Measurements from ENCODE around the gene DOCK11.
A peak's percentile ranks its signal among the peaks of the same experiment; 100 is the strongest.

The DOCK11 gene

GRCh38 chrX:118615141-118615540 lies 119.5 kb downstream of the DOCK11 start:
- TF ChIP-seq POLR2A (IDR thresholded peaks at IDR 0.05; ENCODE audit: low read depth, low read length): no peak
- no peak for TF ChIP-seq TAF1 (IDR thresholded peaks at IDR 0.05; ENCODE audit: borderline replicate concordance, low read depth, low read length)
- TF ChIP-seq POLR2AphosphoS5 (IDR thresholded peaks at IDR 0.05; ENCODE audit: low read depth, low read length): no peak
- no peak for DNase-seq (ENCODE audit: insufficient read length)
- no peak for FAIRE-seq

GRCh38 chrX:118621081-118621759 lies 125.6 kb downstream of the DOCK11 start:
- FAIRE-seq (no peak), DNase-seq (ENCODE audit: insufficient read length) (no peak)
- TF ChIP-seq POLR2A (IDR thresholded peaks at IDR 0.05; ENCODE audit: low read depth, low read length) (no peak), POLR2AphosphoS5 (IDR thresholded peaks at IDR 0.05; ENCODE audit: low read depth, low read length) (no peak), TAF1 (IDR thresholded peaks at IDR 0.05; ENCODE audit: borderline replicate concordance, low read depth, low read length) (no peak)

- FAIRE-seq (peak; percentile 57), DNase-seq (ENCODE audit: insufficient read length) (no peak)
- TF ChIP-seq POLR2A (IDR thresholded peaks at IDR 0.05; ENCODE audit: low read depth, low read length): no peak
- no peak for TF ChIP-seq TAF1 (IDR thresholded peaks at IDR 0.05; ENCODE audit: borderline replicate concordance, low read depth, low read length)
- no peak for TF ChIP-seq POLR2AphosphoS5 (IDR thresholded peaks at IDR 0.05; ENCODE audit: low read depth, low read length)
Observed at GRCh38 chrX:118623062-118623461, 127.4 kb downstream of the DOCK11 start.

- TF ChIP-seq TAF1 (IDR thresholded peaks at IDR 0.05; ENCODE audit: borderline replicate concordance, low read depth, low read length) (no peak), POLR2AphosphoS5 (IDR thresholded peaks at IDR 0.05; ENCODE audit: low read depth, low read length) (no peak), POLR2A (IDR thresholded peaks at IDR 0.05; ENCODE audit: low read depth, low read length) (no peak)
- FAIRE-seq: no peak
- DNase-seq (ENCODE audit: insufficient read length): no peak
Observed at GRCh38 chrX:118626346-118626745, 130.7 kb downstream of the DOCK11 start.

- DNase-seq (ENCODE audit: insufficient read length): no peak
- TF ChIP-seq TAF1 (IDR thresholded peaks at IDR 0.05; ENCODE audit: borderline replicate concordance, low read depth, low read length): no peak
- TF ChIP-seq POLR2A (IDR thresholded peaks at IDR 0.05; ENCODE audit: low read depth, low read length): no peak
- no peak for TF ChIP-seq POLR2AphosphoS5 (IDR thresholded peaks at IDR 0.05; ENCODE audit: low read depth, low read length)
- FAIRE-seq: no peak
Observed at GRCh38 chrX:118627084-118627758, 131.6 kb downstream of the DOCK11 start.

- no peak for FAIRE-seq
- TF ChIP-seq POLR2A (IDR thresholded peaks at IDR 0.05; ENCODE audit: low read depth, low read length) (no peak), POLR2AphosphoS5 (IDR thresholded peaks at IDR 0.05; ENCODE audit: low read depth, low read length) (no peak)
- DNase-seq (ENCODE audit: insufficient read length): no peak
Observed at GRCh38 chrX:118630848-118631247, 135.2 kb downstream of the DOCK11 start.

- no peak for FAIRE-seq
Observed at GRCh38 chrX:118631586-118631985, 136.0 kb downstream of the DOCK11 start.

GRCh38 chrX:118632862-118633261 lies 137.2 kb downstream of the DOCK11 start:
- FAIRE-seq (no peak), DNase-seq (ENCODE audit: insufficient read length) (no peak)
- TF ChIP-seq TAF1 (IDR thresholded peaks at IDR 0.05; ENCODE audit: borderline replicate concordance, low read depth, low read length) (no peak), POLR2AphosphoS5 (IDR thresholded peaks at IDR 0.05; ENCODE audit: low read depth, low read length) (no peak), POLR2A (IDR thresholded peaks at IDR 0.05; ENCODE audit: low read depth, low read length) (no peak)

More at GRCh38 chrX:118631586-118631985, 136.0 kb downstream of the DOCK11 start:
- DNase-seq (ENCODE audit: insufficient read length): no peak
- no peak for TF ChIP-seq TAF1 (IDR thresholded peaks at IDR 0.05; ENCODE audit: borderline replicate concordance, low read depth, low read length)

GRCh38 chrX:118633530-118633929 lies 137.9 kb downstream of the DOCK11 start:
- DNase-seq (ENCODE audit: insufficient read length) (no peak), FAIRE-seq (no peak)
- no peak for TF ChIP-seq POLR2A (IDR thresholded peaks at IDR 0.05; ENCODE audit: low read depth, low read length)
- no peak for TF ChIP-seq TAF1 (IDR thresholded peaks at IDR 0.05; ENCODE audit: borderline replicate concordance, low read depth, low read length)
- no peak for TF ChIP-seq POLR2AphosphoS5 (IDR thresholded peaks at IDR 0.05; ENCODE audit: low read depth, low read length)

DNA sequence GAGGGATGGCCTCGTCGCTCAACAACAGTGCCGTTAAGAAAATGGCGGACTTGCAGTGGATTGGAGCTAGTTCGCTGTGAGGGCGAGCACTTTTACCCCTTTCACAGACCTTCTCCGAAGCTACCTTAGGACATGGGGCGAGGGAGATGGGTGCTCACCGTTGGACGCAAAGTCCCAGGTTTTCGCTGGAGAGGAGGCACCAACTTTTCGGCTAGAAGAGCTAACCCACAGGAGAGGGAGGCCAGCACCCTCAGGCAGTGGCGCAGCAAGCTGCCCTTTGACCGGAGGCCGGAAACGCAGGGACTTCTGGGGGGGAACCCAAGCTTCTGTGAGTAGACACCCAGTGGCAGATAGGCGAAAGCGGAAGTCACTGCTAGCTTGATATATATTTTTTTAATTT lies 138.7 kb downstream of the DOCK11 start:
- no peak for DNase-seq (ENCODE audit: insufficient read length)
- no peak for FAIRE-seq
- no peak for TF ChIP-seq TAF1 (IDR thresholded peaks at IDR 0.05; ENCODE audit: borderline replicate concordance, low read depth, low read length)
- TF ChIP-seq POLR2AphosphoS5 (IDR thresholded peaks at IDR 0.05; ENCODE audit: low read depth, low read length): no peak
- no peak for TF ChIP-seq POLR2A (IDR thresholded peaks at IDR 0.05; ENCODE audit: low read depth, low read length)

DNA sequence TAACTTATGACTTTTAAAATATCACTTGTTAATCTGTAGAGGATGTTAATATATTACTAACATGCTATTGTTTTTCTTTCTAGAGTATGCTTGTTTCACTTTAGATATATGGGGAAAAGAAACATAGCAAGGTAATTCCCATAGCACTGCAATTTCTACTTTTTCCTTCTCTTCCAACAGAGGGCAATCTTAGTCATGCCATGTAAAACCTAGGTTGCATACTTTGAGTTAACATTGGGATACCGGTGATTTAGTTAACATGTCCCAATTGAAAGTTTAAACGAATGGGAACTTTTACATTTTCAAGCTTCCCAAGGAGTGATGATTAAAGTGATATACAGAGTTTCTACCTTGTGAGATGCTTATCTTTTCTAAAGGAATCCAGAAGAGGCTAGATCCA lies 142.4 kb downstream of the DOCK11 start:
- FAIRE-seq: no peak
- TF ChIP-seq TAF1 (IDR thresholded peaks at IDR 0.05; ENCODE audit: borderline replicate concordance, low read depth, low read length): no peak
- no peak for TF ChIP-seq POLR2A (IDR thresholded peaks at IDR 0.05; ENCODE audit: low read depth, low read length)
- no peak for TF ChIP-seq POLR2AphosphoS5 (IDR thresholded peaks at IDR 0.05; ENCODE audit: low read depth, low read length)
- no peak for DNase-seq (ENCODE audit: insufficient read length)

GRCh38 chrX:118644378-118644777 lies 148.8 kb downstream of the DOCK11 start:
- DNase-seq (ENCODE audit: insufficient read length): no peak
- no peak for TF ChIP-seq POLR2AphosphoS5 (IDR thresholded peaks at IDR 0.05; ENCODE audit: low read depth, low read length)
- no peak for FAIRE-seq
